Effector CD8-positive, alpha-beta T cell (primary cell): ENCODE measurements around the gene KYNU.
"Not testable (repeated sequence)": the region's sequence is repeated elsewhere in the genome, so short reads cannot be mapped to it uniquely, and the experiment has no call there.

ENCODE experiments used
- DNase-seq: peaks from one replicate; lab custom pipeline; 2025; lab: John Stamatoyannopoulos, UW
- total RNA-seq, 4 experiments: gene quantifications; one replicate each; lab custom pipeline; 2026; lab: John Stamatoyannopoulos, UW

The KYNU gene
- total RNA-seq, result 0 to 0.49 (median 0.31) reads per million in 4 experiments

GRCh38 chr2:142877216-142877838 is at the start of gene KYNU:
Gene KYNU, plus strand, starts transcription at chr2:142877664. Its CDS starts 7,704 bp downstream, at chr2:142885368.
- DNase-seq, result no peak

GRCh38 chr2:142834021-142834420 is 43.4 kb upstream of the KYNU start:
- DNase-seq, result no peak

GRCh38 chr2:142840436-142840835 is 37.0 kb upstream of the KYNU start:
- no peak for DNase-seq

GRCh38 chr2:142841788-142842187 is 35.7 kb upstream of the KYNU start:
- DNase-seq, result no peak

- no peak for DNase-seq
Measured at GRCh38 chr2:142842369-142842768, 35.1 kb upstream of the KYNU start.

GRCh38 chr2:142843731-142844130 is 33.7 kb upstream of the KYNU start:
- DNase-seq, result no peak

- DNase-seq, result no peak
Measured at GRCh38 chr2:142848023-142848606, 29.3 kb upstream of the KYNU start.

GRCh38 chr2:142849820-142850219 is 27.6 kb upstream of the KYNU start:
- DNase-seq, result no peak

- no peak for DNase-seq
Measured at GRCh38 chr2:142853912-142854311, 23.6 kb upstream of the KYNU start.

- no peak for DNase-seq
Measured at GRCh38 chr2:142857256-142858164, 20.0 kb upstream of the KYNU start.

GRCh38 chr2:142858961-142859360 is 18.5 kb upstream of the KYNU start:
- DNase-seq, result no peak

- no peak for DNase-seq
Measured at GRCh38 chr2:142862299-142862698, 15.2 kb upstream of the KYNU start.

- DNase-seq, result no peak
Measured at GRCh38 chr2:142862847-142863246, 14.6 kb upstream of the KYNU start.

- DNase-seq, result no peak
Measured at GRCh38 chr2:142863485-142863961, 13.9 kb upstream of the KYNU start.

GRCh38 chr2:142864605-142865004 is 12.9 kb upstream of the KYNU start:
- not testable (repeated sequence) for DNase-seq

GRCh38 chr2:142865924-142866323 is 11.5 kb upstream of the KYNU start:
- no peak for DNase-seq

- DNase-seq, result no peak
Measured at GRCh38 chr2:142866426-142866825, 11.0 kb upstream of the KYNU start.

GRCh38 chr2:142867136-142867535 is 10.3 kb upstream of the KYNU start:
- DNase-seq, result no peak

- DNase-seq, result no peak
Measured at GRCh38 chr2:142868229-142868762, 9.2 kb upstream of the KYNU start.

GRCh38 chr2:142869065-142869460 is 8.4 kb upstream of the KYNU start:
- not testable (repeated sequence) for DNase-seq

GRCh38 chr2:142869461-142870106 is 7.9 kb upstream of the KYNU start:
- no peak for DNase-seq

- no peak for DNase-seq
Measured at GRCh38 chr2:142870526-142870925, 6.9 kb upstream of the KYNU start.
